ENCODE data around the gene PAX7.

DNA sequence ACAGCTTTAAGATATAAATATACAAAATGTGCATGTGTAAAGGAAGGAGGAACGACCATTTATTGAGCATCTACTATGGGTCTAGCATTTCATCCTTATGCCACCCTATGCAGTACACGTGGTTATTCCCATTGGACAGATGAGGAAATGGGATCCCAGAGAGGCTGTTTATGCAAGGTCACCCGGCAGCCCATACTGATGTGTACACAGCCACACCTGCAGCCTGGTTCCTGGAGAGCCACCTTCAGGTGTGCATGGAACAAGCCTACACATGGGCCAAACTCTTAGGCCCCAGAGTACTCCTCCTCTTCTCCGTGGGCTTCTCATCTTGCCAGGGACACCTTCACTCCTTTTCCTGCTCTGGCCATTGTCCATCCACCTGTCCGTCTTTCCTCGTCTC, 108.8 kb downstream of the PAX7 start:
- TF ChIP-seq CTCF (IDR thresholded peaks at IDR 0.05 in 4 of 5, conservative IDR thresholded peaks at IDR 0.05 in 1 of 5) (no peak), POLR2A (IDR thresholded peaks at IDR 0.05) (no peak)
